Neural cell (in vitro differentiated cells): ENCODE measurements around the gene OR8A1.

ENCODE experiments used
- CTCF ChIP-seq: fragments of 450-650 bp; IDR thresholded peaks from 2 replicates; pipeline ENCODE4 v1.5.1; 2014; ENCODE audit warnings: antibody characterized with exemption, mild to moderate bottlenecking, moderate library complexity; ENCODE audit not compliant: poor library complexity, severe bottlenecking
- EZH2 ChIP-seq: fragments of 200-600, 300-800 bp; shearing (Covaris generic), sonication (generic); IDR thresholded peaks from 2 replicates; pipeline ENCODE4 v1.6.1; 2014; ENCODE audit warnings: antibody characterized with exemption, low read length, borderline replicate concordance, mild to moderate bottlenecking; ENCODE audit not compliant: insufficient read depth, poor library complexity, severe bottlenecking
- POLR2AphosphoS5 ChIP-seq: IDR thresholded peaks from 2 replicates; pipeline ENCODE4 v1.6.1; 2012
- REST ChIP-seq: IDR thresholded peaks from 2 replicates; pipeline ENCODE4 v1.6.1; 2012; ENCODE audit warnings: borderline replicate concordance

GRCh38 chr11:124520550-124520854 is 49.3 kb upstream of the OR8A1 start:
- TF ChIP-seq REST = no peak
- TF ChIP-seq EZH2 = no peak
- no peak for TF ChIP-seq CTCF
- TF ChIP-seq POLR2AphosphoS5 = no peak
